HG03565 (cell line): Measurements from ENCODE around the gene CTSK.
"Not testable (repeated sequence)": the region's sequence is repeated elsewhere in the genome, so short reads cannot be mapped to it uniquely, and the experiment has no call there.

Source experiments
- ATAC-seq: cut with Tn5 transposase; IDR thresholded peaks from one replicate; pipeline ENCODE4 v1.9.1; 2021; ENCODE audit warnings: mild to moderate bottlenecking, moderate library complexity; ENCODE audit not compliant: unreplicated experiment

The CTSK gene

DNA sequence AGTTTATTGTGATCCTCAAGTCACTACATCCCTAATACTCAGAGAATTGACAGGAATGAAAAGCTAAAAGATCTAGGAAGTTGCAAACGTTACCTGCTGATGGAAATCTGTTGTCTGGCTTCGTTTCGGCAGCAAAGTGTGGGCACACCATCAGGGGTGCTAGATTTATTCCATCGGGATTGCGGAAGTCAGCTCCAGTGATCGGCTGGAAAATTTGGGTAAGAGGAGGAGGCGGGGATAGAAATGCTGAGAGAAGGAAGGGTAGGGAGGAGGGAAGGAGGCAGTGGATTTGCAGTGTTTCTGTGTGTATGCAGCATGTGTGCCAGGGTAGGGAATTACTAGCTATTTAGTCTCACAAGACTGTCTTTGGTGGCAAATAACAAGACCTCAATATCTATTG is at the start of gene CTSK:
CTSK (minus strand) TSS at position 140 of the 400 bp plus-strand sequence. CDS start 1,455 bp downstream, outside the sequence.
- no peak for ATAC-seq

DNA sequence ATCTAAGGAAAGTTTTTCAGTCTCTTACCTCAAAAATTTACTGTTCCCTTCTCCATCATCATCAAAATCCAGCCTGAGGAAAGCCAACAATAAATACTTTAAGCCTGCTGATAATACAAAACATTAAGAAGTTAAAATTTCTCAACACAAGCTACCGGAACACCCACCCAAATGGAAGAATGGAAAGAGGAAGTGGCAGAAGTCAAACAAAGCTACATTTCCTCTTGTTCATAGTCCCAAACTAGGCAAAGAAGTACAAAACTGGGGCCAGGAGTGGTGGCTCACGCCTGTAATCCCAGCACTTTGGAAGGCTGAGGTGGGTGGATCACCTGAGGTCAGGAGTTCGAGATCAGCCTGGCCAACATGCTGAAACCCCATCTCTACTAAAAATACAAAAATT is 44.7 kb upstream of the CTSK start:
- not testable (repeated sequence) for ATAC-seq

DNA sequence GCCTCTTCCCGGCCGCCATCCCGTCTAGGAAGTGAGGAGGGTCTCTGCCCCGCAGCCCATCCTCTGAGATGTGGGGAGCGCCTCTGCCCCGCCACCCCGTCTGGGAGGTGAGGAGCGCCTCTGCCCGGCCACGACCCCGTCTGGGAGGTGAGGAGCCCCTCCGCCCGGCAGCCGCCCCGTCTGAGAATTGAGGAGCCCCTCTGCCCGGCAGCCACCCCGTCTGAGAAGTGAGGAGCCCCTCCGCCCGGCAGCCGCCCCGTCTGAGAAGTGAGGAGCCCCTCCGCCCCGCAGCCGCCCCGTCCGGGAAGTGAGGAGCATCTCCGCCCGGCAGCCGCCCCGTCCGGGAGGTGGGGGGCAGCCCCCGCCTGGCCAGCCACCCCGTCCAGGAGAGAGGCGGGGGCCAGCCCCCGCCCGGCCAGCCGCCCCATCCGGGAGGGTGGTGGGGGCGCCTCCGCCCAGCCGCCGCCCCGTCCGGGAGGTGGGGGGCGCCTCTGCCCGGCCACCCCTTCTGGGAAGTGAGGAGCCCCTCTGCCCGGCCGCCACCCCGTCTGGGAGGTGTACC is 42.8 kb upstream of the CTSK start:
- ATAC-seq, result not testable (repeated sequence)

DNA sequence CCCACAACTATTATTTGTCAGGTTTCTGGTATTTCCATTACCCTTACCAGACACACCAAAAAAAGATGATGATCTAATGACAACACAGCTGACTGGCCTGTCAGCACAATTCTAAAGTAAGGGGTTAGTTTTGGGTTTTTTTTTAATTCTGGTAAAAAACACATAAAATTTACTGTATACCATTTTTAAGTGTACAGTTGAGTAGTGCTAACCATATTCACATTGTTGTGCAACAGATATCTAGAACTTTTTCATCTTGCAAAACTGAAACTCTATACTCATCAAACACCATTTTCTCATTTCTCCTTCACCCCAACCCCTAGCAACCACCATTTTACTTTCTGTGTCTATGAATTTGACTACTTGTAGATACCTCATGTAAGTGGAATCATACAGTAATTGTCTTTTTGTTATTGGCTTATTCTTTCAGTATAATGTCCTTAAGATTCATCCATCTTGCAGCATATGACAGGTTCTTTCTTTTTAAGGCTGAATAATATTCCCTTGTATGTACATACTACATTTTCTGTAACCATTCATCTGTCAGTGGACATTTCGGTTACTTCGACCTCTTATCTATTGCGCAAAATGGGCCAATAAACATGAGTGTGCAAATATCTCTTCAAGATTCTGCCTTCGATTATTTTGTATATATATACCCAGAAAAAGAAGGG is 38.5 kb upstream of the CTSK start:
- no peak for ATAC-seq

DNA sequence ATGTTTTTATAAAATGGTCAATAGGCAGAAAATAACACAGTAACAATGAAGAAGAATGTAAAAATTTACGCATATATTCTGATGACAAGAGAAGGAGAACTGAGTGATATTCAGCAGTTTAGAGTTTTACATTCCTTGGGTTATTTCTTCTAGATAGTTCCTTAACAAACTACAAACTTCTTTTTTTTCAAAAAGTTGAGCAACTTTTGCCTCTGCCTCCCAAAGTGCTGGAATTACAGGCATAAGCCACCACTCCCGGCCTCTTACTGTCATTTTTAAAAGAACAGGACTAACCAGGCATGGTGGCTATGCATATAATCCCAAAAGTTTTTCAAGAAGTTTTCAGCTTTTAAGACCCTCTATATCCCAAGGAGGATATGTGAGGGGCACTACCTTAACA is 35.4 kb upstream of the CTSK start:
- no peak for ATAC-seq

DNA sequence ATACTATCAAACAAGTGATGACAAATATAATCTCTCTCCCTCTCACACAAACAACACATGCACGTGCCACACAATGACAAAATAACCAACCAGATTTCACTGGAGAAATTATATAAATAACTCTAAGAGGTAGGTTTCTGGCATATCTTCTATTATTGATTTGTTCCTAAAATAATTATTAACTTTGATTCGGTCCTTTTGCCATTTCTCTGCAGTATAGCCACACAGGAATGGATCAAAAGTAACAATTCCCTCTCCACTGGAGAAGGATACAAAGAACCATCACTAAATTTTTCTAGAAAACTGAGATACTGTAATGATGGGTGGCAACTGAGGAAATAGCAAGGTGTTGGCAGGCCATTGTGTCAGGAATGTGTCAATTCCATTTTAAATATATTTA is 34.9 kb upstream of the CTSK start:
- no peak for ATAC-seq

DNA sequence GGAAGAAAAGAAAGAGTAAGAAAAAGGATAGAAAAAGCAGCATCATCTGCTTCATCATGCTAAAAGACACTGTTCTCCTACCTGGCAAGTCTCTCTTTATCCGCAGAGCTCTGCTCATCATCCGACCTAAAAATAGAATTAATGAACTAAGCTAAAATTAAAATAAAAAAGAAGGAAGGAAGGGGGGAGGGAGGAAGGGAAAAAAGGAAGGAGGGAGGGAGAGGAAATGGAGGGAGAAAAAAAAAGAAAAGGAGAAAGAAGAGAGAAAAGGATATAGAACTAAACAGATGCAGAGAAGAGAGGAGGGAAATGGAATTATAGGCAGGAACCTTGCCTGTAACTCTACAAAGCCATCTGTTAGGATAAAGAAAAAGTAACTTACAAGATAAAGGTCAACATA is 34.3 kb upstream of the CTSK start:
- ATAC-seq, result no peak

DNA sequence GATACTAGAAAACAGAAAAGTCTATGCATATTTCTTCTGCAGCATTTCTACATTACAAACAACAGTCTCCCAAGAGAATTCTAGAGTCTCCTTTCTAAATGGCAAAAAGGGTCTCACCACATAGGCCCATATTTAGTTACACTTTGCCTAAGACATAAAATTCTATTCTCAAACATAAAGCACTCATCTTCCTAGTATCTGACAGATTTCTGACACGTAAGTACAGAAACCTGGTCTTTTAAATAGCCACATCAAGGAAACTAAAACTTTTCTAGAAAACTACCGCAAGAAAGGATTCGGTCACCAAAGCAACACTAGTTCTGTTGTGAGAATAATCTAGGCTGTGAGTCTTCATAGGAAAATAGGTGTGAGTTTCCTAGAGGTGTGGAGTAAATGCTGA is 33.6 kb upstream of the CTSK start:
- no peak for ATAC-seq

DNA sequence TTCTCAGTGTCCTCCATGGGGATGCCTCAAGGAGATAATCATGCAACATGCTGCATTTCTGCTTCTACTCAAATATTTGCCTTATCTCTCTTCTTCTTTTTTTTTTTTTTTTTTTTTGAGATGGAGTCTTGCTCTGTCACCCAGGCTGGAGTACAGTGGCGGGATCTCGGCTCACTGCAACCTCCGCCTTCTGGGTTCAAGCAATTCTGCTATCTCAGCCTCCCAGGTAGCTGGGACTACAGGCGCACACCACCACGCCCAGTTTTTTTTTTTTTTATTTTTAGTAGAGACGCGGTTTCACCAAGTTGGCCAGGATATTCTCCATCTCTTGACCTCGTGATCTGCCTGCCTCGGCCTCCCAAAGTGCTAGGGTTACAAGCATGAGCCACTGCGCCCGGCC is 32.8 kb upstream of the CTSK start:
- not testable (repeated sequence) for ATAC-seq

DNA sequence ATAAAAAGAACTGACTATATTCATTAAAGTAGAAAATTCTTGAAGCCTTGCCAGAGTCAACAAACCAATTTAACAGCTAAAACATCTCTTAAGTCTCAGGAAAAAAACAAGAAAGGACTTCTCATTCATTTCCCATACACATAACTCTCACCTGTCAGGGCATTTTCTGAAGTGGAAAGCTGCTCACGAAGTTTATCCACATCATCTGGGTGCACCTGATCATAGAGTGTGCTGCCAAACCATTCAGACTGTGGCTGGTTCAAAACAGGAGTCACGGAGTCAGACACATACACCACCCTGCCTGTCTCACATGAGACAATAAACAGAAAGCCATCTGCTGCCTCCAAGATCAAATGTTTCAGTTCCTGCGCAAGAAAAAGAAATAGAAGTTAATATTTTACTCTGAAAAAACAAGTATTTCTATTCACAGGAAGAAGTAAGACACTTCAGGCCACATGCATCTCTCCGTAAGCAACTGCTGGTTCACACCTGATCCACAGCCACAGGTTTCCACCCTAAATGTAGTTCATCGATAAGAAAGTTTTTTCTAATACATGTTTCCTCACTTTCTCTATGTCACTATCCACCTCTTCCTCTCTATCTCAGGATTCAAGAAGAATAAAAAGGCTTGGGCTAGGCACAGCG is 28.2 kb upstream of the CTSK start:
- no peak for ATAC-seq

DNA sequence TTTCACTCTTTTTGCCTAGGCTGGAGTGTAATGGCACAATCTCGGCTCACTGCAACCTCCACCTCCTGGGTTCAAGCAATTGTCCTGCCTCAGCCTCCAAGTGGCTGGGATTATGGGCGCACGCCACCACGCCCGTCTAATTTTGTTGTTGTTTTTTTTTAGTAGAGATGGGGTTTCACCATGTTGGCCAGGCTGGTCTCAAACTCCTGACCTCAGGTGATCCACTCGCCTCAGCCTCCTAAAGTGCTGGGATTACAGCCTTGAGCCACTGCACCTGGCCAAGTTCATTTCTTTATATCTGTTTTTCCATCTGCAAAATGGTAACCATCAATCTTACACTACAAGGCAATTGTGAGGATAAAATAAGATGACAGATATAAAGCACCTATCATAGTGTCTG is 25.9 kb upstream of the CTSK start:
- not testable (repeated sequence) for ATAC-seq

DNA sequence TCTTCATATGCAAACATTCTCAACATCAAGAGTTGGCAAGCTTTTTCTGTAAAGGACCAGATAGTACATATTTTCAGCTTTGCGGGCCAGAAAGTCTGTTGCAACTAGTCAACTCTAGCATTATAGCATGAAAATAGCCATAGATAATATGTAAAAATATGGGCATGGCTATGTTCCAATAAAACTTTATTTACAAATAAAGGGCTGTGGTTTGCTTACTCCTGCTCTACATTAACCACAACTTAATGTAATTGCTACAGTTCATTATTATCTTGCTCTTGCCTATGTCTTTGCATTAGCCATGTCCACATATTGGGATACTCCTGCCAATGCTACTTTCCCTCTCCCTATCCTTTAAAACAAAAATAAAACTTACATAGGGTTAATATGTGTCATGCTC is 24.5 kb upstream of the CTSK start:
- ATAC-seq, result no peak

DNA sequence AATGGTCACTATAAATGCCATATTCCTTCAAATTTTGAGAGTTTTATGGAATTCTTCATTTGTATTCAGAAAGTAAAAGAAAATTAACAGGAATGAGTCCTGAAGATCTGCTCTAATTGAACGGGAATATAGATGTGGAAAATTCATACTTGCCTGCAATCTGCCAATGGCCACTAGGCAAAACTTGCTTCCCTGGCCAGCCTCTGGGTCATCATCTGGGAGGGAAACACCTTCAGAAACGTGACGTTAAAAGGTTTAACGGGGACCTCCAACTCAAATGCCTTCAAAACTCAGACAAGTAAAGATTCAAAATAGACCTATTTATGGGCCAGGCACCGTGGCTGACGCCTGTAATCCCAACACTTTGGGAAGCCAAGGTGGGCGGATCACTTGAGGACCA is 21.7 kb upstream of the CTSK start:
- ATAC-seq, result no peak

DNA sequence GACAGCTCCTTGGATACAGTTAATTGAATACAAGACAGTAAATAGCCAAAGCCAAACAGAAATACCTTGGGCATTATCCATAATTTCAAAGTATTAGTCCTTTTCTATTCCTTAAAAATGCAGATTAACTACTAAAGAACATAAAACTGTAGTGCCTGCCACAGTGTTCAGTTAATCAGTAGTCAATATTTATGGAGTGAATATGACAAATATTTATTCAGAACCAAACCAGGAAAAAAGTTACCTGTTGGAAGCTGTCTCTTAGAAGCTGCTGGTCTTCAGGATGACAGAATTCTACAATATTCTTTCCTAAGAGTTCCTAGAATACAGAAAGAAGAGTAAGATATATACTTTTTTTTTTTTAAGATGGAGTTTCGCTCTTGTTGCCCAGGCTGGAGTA is 18.2 kb upstream of the CTSK start:
- no peak for ATAC-seq

DNA sequence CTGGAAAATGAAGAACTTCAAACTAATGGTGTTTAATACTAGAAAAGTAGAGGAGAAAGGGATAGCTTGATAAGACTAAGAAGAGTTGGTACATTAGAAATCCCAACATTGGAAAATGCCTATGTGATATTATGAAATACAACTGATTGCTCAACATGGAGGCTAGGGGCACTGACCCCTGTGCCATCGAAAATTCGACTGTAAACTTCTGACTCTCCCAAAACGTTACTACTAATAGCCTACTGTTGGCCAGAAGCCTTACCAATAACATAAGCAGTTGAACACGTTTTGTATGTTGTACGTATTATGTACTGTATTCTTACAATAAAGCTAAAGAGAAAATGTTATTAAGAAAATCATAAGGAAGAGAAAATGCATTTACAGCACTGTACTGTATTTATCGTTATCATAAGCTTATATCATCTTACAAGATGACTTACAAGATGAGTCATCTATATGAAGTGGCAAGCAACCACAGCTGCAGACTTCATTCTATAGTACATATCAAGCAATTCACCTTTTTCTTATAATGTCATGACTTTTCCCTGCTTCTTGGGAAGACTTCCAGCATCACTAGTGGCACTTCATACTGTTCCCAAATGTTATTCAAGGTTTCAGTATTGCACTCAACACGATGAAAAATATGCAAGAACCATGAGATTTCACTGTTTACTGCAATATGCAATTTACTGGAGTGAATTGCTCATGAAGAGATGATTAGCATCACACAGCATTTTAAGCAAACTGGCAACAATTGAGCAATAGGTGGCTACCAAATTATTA is 12.9 kb upstream of the CTSK start:
- ATAC-seq, result no peak

DNA sequence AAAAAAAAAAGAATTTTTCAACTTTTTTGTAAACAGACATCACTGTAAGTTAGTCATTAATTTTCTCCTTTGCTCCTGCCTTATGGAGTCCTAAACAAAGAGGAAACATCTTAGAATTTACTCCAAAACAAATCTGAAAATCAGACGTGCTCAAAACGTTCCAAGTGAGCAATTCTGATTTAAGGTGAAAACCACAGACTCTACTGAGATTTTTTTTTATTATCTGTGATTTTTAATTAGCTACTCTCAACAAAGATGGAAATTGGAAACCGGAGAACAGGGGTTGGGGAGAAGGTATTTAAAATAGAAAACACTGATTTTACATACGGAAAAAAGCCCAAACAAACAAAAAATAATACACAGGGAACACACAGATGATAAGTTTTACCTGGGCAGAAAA is 7.8 kb upstream of the CTSK start:
- no peak for ATAC-seq

DNA sequence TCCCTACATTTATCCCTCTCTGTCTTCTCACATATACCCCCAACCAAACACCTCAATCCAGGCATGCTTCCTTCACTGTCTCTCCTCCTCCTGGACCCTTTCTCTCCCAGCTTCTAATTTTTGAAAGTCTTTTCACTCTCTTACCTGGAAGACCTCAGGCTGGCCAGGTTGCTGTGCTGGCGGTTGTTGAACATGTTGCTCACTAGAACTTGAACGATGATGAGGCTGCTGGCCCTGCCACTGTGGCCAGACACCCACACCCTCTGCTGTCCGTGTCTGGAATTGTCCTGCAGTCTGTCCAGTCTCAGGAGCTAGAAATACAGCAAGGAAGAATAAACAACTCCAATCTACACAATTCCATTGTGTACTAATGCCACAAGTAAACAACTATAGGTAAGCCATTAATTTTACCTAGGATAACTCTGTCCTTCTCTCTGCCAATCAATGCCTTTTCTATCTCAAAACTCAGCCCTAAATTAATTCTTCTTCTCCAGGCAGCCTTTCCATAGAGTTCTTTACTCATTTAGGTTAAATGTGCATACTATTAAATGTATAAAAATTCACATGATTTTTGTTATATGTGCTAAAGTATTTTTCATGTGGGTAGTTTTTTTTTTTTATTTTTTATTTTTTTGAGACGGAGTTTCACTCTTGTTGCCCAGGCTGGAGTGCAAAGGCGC is 5.1 kb upstream of the CTSK start:
- ATAC-seq, result no peak

DNA sequence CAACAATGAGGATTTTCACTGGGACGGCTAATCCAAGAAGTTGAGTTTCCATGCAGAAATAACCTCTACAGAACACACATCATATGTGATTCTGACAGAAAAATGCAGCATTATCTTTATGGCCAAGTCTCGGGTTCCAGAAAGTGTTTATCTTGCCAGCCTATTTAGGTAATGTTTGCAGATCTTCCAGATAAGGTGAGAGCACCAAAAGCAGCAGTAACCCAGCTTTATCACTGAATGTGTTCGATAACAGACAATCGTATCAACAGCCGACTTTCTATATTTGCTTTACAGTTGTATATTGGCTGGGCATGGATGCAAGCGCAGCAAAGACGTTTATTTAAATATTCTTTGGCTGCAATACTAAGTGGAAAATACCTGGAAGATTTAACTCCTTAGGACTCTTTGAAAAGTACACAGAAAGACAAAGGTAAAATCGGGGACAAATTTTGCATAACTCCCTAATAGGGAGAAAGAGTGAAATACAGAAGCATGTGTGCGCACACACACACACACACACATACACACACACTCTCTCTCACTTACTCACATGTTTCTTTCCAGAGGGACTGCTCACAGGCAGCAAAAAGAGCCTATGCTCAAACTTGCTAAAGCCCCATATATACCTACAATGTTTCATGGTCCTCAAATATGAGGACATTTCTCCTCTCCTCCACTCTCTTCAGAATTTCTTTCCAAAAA is 3.0 kb upstream of the CTSK start:
- ATAC-seq, result no peak

DNA sequence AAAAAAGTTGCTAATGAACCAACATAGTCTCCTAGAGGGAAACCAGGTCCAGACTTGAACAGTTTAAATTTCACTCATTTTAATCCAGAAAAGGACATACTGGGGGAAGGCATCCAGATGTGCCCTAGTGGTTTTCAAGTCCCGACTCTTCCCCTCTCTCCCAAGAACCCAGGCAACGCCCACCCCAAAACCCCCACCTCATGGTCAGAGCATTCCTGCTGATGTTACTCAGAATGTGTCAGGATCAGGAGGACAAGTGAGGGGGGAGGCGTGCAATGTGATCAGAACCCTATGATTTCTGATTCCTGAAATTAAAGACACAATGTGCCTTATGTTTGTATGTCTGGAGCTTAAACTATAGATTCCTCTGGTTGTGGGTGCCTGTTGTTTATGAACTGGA is 1.6 kb upstream of the CTSK start:
- ATAC-seq, result no peak

DNA sequence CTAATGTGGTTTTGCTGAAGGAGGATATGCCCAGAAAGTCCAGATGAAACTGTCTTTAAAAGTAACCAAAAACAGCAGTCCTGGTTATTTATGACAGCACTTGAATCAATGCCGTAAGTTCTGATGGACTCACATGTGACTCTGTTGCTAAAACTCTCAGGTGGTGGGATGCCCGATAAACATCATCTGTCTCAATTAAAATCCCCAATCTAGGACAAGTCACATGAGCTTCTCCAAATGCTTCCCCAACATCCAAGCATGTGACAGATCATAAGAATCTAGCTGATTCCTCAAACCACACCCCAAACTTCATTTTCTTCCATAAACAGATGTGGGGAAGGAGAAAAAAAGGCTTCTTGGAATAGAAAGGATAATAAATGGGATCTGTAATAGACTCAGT is 786 bp upstream of the CTSK start:
- ATAC-seq, result no peak
